SK-N-DZ (cell line): Measurements from ENCODE around the gene CPNE6.

Experiments
- DNase-seq: peaks from one replicate; pipeline ENCODE4 v3.0.0-alpha.2; 2015; ENCODE audit warnings: low spot score

The CPNE6 gene

DNA sequence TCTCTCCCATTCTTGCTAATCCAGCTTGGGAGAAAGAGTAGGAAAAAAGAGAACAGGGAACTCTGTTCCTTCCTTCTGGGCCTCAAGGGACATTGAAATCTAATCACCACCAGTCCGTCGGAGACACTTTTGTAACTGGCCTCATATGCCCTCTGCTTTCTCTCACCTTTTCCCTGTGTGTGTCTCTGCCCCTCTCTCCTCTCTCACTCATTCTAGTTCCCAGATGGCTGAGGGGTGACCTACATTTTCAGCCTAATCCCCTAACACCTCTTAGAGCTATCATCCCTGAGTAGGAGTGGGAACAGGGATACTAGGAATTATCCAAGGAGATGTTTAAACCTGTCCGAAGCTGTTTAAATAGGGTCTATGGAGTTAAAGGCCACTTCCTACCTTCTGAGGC lies 13.9 kb downstream of the CPNE6 start:
- no peak for DNase-seq

- DNase-seq, result no peak
Measured at GRCh38 chr14:24086193-24086955, 15.0 kb downstream of the CPNE6 start.

DNA sequence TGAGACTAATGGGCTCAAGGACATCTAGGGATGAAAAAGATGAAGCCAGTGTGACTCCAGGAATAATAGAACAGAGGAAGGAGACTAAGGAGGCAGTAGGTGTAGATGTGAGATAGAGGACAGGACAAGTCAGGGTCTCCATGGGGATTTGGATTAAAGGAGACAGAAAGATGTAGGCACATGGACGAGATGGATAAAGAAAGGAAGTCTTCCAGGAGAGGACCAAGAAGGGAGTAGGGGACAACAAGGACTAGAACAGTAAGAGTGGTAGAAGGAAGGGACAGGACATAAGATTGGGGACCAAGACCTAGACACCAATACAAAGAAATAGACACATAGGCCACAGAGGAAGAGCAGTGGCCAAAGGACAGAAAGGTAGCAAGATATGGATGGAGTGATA lies 15.6 kb downstream of the CPNE6 start:
- DNase-seq, result no peak

DNA sequence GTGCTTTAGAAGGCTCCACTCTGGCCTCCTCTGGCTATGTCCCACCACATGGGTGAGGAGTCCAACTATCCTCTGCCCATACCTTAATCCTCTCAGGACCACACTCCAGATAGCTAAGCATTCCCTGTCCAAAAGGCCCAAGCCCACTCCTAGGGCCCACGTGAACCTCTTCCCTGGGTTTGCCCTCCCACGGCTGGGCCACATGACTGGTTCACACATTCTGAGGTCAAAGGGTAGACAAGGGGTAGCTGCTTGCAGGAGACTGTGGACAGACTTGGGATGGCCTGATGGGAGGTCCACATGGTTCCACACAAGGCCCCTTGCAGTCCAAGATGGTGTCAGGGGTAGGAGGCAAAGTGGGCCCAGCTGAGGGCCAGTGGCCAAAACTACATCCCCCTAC lies 16.7 kb downstream of the CPNE6 start:
- no peak for DNase-seq

- DNase-seq, result no peak
Measured at GRCh38 chr14:24089890-24090289, 18.5 kb downstream of the CPNE6 start.

DNA sequence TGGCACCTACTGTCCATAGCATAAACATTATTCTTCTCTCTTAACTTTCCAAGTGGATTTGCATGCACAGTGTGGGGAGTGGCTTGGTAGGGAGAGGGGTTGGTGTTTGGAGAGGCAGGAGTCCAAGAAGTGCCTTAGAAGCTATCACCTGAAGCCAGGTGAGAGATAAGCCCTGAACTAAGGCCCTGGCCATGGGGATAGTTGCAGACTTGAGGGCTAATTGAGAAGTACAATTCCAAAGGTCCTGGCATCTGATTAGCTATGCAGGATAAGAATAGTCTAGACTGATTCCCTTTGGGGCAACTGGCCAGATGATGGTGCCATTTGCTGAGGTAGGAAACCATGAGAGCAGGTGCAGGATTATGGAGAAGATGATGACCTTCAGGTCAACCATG lies 20.7 kb downstream of the CPNE6 start:
- no peak for DNase-seq

- DNase-seq, result no peak
Measured at GRCh38 chr14:24092505-24093206, 21.3 kb downstream of the CPNE6 start.

- no peak for DNase-seq
Measured at GRCh38 chr14:24093207-24093900, 22.0 kb downstream of the CPNE6 start.

DNA sequence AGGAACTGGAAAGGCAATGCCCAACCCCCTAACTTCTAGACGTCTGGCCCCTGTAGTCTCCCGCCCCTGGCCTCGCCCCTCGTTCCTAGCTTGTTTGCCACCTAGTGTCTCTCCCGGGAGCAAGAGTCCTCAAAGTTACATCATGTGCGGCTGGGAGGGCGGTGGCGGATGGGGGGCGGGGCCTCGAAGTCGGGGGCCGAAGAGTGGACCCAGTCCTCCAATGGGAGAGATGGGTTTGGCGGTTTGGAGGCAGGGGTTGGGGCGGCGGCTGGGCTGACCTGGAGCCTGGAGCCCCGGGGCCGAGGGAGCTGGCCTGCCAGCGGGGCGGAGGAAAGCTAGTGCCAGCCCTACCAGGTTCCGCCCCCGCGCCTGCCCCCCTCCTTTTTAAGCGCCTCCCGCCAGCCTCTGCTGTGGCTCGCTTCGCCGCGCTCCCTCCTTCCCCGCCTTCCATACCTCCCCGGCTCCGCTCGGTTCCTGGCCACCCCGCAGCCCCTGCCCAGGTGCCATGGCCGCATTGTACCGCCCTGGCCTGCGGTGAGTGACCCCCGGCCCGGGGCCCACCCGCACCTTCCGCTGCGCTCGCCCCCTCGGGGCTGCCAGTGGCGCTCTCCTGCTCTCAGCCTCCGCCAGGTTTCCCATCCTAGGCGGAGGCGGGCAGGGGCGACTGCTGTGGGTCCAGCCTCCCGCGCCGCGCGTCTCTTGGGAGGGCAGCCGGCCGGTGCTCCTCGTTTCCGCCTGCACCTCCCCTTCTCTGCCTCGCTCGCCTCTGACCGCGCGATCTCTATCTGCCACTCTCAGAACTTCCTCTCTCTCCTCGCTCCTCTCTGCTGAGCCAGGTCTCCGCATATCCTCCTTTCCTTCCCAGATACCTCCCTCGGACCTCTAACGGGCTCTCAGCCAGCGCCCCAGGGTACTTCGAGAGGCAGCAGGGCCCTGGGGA lies 22.8 kb downstream of the CPNE6 start, which contains the start of gene PCK2:
PCK2 (plus strand) TSS at position 411 of the 940 bp plus-strand sequence; CDS start at position 506, 95 bp downstream.
- peak; percentile 92 for DNase-seq

- peak; percentile 40 for DNase-seq
Measured at GRCh38 chr14:24094841-24095270, 23.5 kb downstream of the CPNE6 start.

GRCh38 chr14:24095271-24096068 lies 24.1 kb downstream of the CPNE6 start:
- peak; percentile 94 for DNase-seq

GRCh38 chr14:24096545-24097181 lies 25.3 kb downstream of the CPNE6 start:
- no peak for DNase-seq

DNA sequence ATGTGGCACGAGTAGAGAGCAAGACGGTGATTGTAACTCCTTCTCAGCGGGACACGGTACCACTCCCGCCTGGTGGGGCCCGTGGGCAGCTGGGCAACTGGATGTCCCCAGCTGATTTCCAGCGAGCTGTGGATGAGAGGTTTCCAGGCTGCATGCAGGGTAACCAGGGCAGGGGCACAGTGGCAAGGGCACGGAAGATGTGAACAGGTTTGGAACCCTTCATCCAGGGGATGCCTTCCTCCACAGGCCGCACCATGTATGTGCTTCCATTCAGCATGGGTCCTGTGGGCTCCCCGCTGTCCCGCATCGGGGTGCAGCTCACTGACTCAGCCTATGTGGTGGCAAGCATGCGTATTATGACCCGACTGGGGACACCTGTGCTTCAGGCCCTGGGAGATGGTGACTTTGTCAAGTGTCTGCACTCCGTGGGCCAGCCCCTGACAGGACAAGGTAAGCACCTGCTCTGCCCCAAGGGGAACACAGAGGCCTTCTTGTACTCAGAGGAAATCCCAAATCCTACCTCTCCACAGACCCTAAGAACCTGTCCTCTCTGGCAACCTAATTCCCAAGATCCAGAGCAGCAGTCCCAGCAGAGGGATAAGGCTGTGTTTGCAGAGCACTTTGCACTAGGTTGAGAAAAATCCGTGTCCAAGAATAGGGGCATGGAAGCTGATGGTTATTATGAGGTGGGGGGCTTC lies 27.0 kb downstream of the CPNE6 start:
- no peak for DNase-seq

DNA sequence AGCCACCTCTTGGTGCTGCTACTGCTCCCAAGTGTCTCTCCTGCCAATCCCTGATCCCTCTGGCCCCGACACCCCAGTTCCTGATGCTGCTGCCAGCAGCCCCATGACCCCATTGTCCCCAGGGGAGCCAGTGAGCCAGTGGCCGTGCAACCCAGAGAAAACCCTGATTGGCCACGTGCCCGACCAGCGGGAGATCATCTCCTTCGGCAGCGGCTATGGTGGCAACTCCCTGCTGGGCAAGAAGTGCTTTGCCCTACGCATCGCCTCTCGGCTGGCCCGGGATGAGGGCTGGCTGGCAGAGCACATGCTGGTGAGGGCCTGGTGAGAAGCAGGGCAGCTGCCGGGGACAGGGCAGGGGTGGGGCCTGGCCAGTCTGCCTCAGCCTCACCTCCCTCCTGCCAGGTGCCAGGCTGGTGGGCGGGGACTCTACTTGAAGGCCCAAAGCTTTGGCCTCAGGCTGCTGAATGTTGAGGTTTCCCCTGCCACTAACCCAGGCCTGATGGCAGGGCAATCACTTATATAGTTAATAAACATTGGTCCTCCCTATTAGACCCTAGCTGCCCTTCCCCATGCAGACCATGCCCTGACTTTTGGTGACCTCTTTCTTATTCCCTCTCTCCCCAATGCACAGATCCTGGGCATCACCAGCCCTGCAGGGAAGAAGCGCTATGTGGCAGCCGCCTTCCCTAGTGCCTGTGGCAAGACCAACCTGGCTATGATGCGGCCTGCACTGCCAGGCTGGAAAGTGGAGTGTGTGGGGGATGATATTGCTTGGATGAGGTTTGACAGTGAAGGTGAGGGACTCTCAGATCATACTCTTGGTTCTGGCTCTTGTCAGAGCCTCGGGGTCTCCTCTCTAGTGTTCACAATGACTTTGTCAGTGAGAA lies 27.8 kb downstream of the CPNE6 start:
- DNase-seq, result no peak

DNA sequence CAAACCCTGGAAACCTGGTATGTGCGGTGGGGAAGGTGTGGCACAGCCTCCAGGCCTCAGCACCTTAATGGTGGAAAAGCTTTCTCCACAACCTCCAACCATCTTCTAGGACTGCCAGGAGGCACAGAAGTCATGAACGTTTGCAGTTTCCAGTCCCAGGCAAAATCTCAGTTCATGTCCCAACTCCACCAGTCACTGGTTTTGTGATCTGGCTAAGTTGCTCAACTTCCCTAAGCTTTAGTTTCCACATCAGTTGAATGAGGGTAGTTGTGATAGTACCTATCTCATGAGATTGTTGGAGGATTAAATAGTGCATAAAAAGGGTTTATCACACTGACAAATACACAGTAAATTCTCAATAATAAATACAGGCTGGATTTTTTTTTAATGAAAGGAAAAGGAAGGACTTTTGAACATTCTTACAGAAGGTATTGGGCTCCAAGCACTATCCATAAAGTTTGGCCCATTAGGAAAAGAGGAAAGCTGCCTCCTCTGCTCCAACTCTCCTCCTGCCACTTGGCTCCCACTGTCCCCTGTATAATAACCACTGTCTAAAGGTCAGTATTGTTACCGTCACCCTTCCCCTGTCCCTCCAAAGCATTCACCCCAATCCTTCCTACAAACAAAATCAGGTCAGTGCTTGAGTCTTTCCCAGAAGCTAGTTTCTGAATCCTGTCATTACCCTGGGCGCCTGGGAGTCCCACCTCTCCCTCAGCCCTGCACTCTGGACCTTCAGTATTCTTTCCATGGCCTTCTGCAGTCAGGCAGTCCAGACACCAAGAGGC lies 29.0 kb downstream of the CPNE6 start:
- no peak for DNase-seq

DNA sequence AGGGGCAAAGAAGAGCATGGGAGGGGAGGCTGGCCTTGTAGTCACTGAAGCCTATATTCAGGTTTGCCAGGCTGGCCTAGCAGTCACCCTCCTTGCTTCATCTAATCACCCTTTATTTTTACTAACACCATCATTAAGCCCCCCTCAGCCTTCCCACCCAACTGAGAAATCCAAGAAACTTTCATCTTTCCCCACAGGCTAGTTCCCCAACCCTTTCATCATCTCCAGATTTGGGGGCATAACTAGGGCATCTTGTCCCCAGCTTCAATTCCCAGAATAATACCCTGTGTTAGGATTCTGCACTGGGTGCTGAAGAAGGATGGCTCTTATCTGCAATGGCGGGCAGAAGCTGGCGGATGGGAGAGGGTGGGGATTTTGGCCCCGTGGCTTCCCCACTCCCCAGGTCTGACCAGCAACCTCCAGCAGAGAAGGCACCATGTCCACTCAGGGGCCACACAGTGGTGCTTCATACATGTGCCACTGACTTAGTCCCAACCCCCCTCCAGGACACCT lies 29.7 kb downstream of the CPNE6 start:
- no peak for DNase-seq

- no peak for DNase-seq
Measured at GRCh38 chr14:24102357-24103048, 31.1 kb downstream of the CPNE6 start.
